ENCODE results near the gene BBX. TPM values are rescaled to one million over a fixed set of nuclear protein-coding genes. Genes with fewer than 3 reads are reported as not detected.

BBX gene
- total RNA-seq, 1 experiment from 2014 or later: 66.8 TPM

DNA sequence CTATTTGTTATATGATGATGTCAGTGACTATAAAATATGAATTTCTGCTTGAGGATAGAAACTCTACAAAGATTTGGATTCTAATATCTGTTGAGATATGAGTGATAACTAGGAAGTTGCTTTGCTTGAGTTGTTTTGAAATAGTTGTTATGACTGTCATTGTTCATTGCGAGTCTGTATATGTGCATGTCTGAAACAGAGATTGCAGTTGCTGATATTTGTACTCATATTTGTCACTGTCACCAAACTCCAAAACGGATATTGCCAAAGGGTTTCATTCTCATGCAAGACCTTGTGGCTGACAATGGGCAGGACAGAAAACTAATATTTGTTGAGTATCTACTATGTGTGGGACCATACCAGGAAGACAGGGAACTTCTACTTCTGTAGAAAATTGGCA lies 327.9 kb downstream of the BBX start:
- peaks cover 5% of the 10 kb centered on the region for H3K4me1 ChIP-seq (ENCODE audit: insufficient read depth, low read length)
- no peaks in the 10 kb centered on the region for H3K9me2 ChIP-seq (replicated peaks; ENCODE audit: low read length)
- no peak overlapping the region for H2AFZ ChIP-seq (ENCODE audit: low read length)
- no peaks in the 10 kb centered on the region for H3K36me3 ChIP-seq (ENCODE audit: low read depth, low read length)
- no peaks in the 10 kb centered on the region for H4K20me1 ChIP-seq (ENCODE audit: low read length)
- H3K9ac ChIP-seq (ENCODE audit: low read length): no peak overlapping the region
- ChIA-PET CTCF (no interaction called here), POLR2A (ENCODE audit: unreplicated experiment) (no interaction called here)
- DNase-seq (no peak), ATAC-seq (no peak)
- H3F3A ChIP-seq (ENCODE audit: low read length, unreplicated experiment): no peaks in the 10 kb centered on the region
- intact Hi-C loops (cut with micrococcal nuclease): no loop called here
- H3K9me3 ChIP-seq (ENCODE audit: low read length): no peaks in the 10 kb centered on the region
- no peaks in the 10 kb centered on the region for H3K27me3 ChIP-seq (ENCODE audit: low read length)
- H3K79me2 ChIP-seq (ENCODE audit: low read length): no peaks in the 10 kb centered on the region
- BruUV-seq (replicated peaks): no TSS peak
- H3K4me3 ChIP-seq (ENCODE audit: low read length): no peak overlapping the region
- no peak for TF ChIP-seq CTCF (conservative IDR thresholded peaks at IDR 0.05; ENCODE audit: low read depth, low read length)
- TF ChIP-seq EZH2phosphoT487 (IDR thresholded peaks at IDR 0.05; ENCODE audit: borderline replicate concordance, low read length): no peak
- no peak for TF ChIP-seq EZH2 (IDR thresholded peaks at IDR 0.05; ENCODE audit: low read length, unreplicated experiment)
- H3K4me2 ChIP-seq (ENCODE audit: low read length): no peak overlapping the region
- no peak overlapping the region for H3K27ac ChIP-seq (ENCODE audit: low read length)

GRCh38 chr3:107853821-107854220 lies 331.1 kb downstream of the BBX start:
- Histone ChIP-seq H3K9ac (ENCODE audit: low read length) (no peak overlapping the region), H3K4me3 (ENCODE audit: low read length) (no peak overlapping the region), H3K4me2 (ENCODE audit: low read length) (no peak overlapping the region), H3K79me2 (ENCODE audit: low read length) (no peaks in the 10 kb centered on the region), H3F3A (ENCODE audit: low read length, unreplicated experiment) (no peaks in the 10 kb centered on the region), H2AFZ (ENCODE audit: low read length) (no peak overlapping the region), H4K20me1 (ENCODE audit: low read length) (no peaks in the 10 kb centered on the region), H3K9me3 (ENCODE audit: low read length) (no peaks in the 10 kb centered on the region), H3K36me3 (ENCODE audit: low read depth, low read length) (no peaks in the 10 kb centered on the region), H3K9me2 (replicated peaks; ENCODE audit: low read length) (no peaks in the 10 kb centered on the region), H3K27ac (ENCODE audit: low read length) (no peak overlapping the region), H3K4me1 (ENCODE audit: insufficient read depth, low read length) (no peaks in the 10 kb centered on the region), H3K27me3 (ENCODE audit: low read length) (no peaks in the 10 kb centered on the region)
- no TSS peak for BruUV-seq (replicated peaks)
- ChIA-PET CTCF (interaction anchor here (0.6 kb wide), 1 partner anchor 8 kb away, joined by 4 read pairs; no protein-coding TSS in a partner anchor), POLR2A (ENCODE audit: unreplicated experiment) (no interaction called here)
- TF ChIP-seq CTCF (conservative IDR thresholded peaks at IDR 0.05; ENCODE audit: low read depth, low read length) (no peak), EZH2 (IDR thresholded peaks at IDR 0.05; ENCODE audit: low read length, unreplicated experiment) (no peak), EZH2phosphoT487 (IDR thresholded peaks at IDR 0.05; ENCODE audit: borderline replicate concordance, low read length) (no peak)
- ATAC-seq (no peak), DNase-seq (no peak)
- intact Hi-C loops (cut with micrococcal nuclease): no loop called here

GRCh38 chr3:107854733-107855132 lies 332.0 kb downstream of the BBX start:
- H3K4me2 ChIP-seq (ENCODE audit: low read length): no peak overlapping the region
- no peak overlapping the region for H2AFZ ChIP-seq (ENCODE audit: low read length)
- DNase-seq (no peak), ATAC-seq (no peak)
- H3K9me3 ChIP-seq (ENCODE audit: low read length): no peaks in the 10 kb centered on the region
- H3K9ac ChIP-seq (ENCODE audit: low read length): no peak overlapping the region
- no peak overlapping the region for H3K4me3 ChIP-seq (ENCODE audit: low read length)
- BruUV-seq (replicated peaks): no TSS peak
- no peaks in the 10 kb centered on the region for H3K27me3 ChIP-seq (ENCODE audit: low read length)
- no peaks in the 10 kb centered on the region for H3K79me2 ChIP-seq (ENCODE audit: low read length)
- TF ChIP-seq EZH2phosphoT487 (IDR thresholded peaks at IDR 0.05; ENCODE audit: borderline replicate concordance, low read length): no peak
- TF ChIP-seq CTCF (conservative IDR thresholded peaks at IDR 0.05; ENCODE audit: low read depth, low read length): no peak
- no peak for TF ChIP-seq EZH2 (IDR thresholded peaks at IDR 0.05; ENCODE audit: low read length, unreplicated experiment)
- H3K4me1 ChIP-seq (ENCODE audit: insufficient read depth, low read length): no peaks in the 10 kb centered on the region
- CTCF ChIA-PET: no interaction called here
- H4K20me1 ChIP-seq (ENCODE audit: low read length): no peaks in the 10 kb centered on the region
- H3K9me2 ChIP-seq (replicated peaks; ENCODE audit: low read length): no peaks in the 10 kb centered on the region
- no peaks in the 10 kb centered on the region for H3K36me3 ChIP-seq (ENCODE audit: low read depth, low read length)
- POLR2A ChIA-PET (ENCODE audit: unreplicated experiment): no interaction called here
- intact Hi-C loops (cut with micrococcal nuclease): loop anchor here (1.0 kb wide), 1 partner anchor 73 kb away; no protein-coding TSS in a partner anchor
- H3K27ac ChIP-seq (ENCODE audit: low read length): no peak overlapping the region
- no peaks in the 10 kb centered on the region for H3F3A ChIP-seq (ENCODE audit: low read length, unreplicated experiment)
